Adipocyte (in vitro differentiated cells): Measurements from ENCODE around the gene ATR.
"Not testable (repeated sequence)": the region's sequence is repeated elsewhere in the genome, so short reads cannot be mapped to it uniquely, and the experiment has no call there.

Experiments
- DNase-seq: peaks from one replicate; pipeline ENCODE4 v3.0.0-alpha.2; 2015; ENCODE audit warnings: low read depth
- H3K27me3 ChIP-seq: replicated peaks from 2 replicates; pipeline ENCODE4 v1.7.0; 2013; ENCODE audit warnings: mild to moderate bottlenecking, low read length, moderate library complexity; ENCODE audit not compliant: control insufficient read depth, insufficient read depth
- H3K36me3 ChIP-seq: 2 replicates; pipeline ENCODE4 v1.7.0; 2013; ENCODE audit warnings: low read length, mild to moderate bottlenecking, moderate library complexity; ENCODE audit not compliant: control insufficient read depth, insufficient read depth, severe bottlenecking
- H3K4me1 ChIP-seq: 2 replicates; pipeline ENCODE4 v1.7.0; 2013; ENCODE audit warnings: mild to moderate bottlenecking, low read length, moderate library complexity; ENCODE audit not compliant: control insufficient read depth, insufficient read depth
- H3K4me3 ChIP-seq: 2 replicates; pipeline ENCODE4 v1.7.0; 2013; ENCODE audit warnings: mild to moderate bottlenecking, low read length, moderate library complexity
- H3K9ac ChIP-seq: 2 replicates; pipeline ENCODE4 v1.7.0; 2013; ENCODE audit warnings: mild to moderate bottlenecking, low read length, moderate library complexity
- H3K9me3 ChIP-seq: 2 replicates; pipeline ENCODE4 v1.7.0; 2013; ENCODE audit warnings: mild to moderate bottlenecking, low read length, moderate library complexity; ENCODE audit not compliant: control insufficient read depth

ATR gene

GRCh38 chr3:142563496-142563997 lies 15.0 kb downstream of the ATR start:
- no peak for DNase-seq
- H3K9me3 ChIP-seq = no peaks in the 10 kb centered on the region
- no peak overlapping the region for H3K9ac ChIP-seq
- no peaks in the 10 kb centered on the region for H3K27me3 ChIP-seq
- no peak overlapping the region for H3K4me3 ChIP-seq
- H3K4me1 ChIP-seq = no peaks in the 10 kb centered on the region
- peaks cover 70% of the 10 kb centered on the region for H3K36me3 ChIP-seq

- Histone ChIP-seq H3K4me3 (no peak overlapping the region), H3K9me3 (no peaks in the 10 kb centered on the region), H3K4me1 (peaks cover 19% of the 10 kb centered on the region), H3K27me3 (no peaks in the 10 kb centered on the region), H3K36me3 (peaks cover 62% of the 10 kb centered on the region), H3K9ac (no peak overlapping the region)
- no peak for DNase-seq
These were observed 18.4 kb downstream of the ATR start for GRCh38 chr3:142560118-142560517.

- DNase-seq = no peak
- Histone ChIP-seq H3K4me1 (peaks cover 26% of the 10 kb centered on the region), H3K27me3 (no peaks in the 10 kb centered on the region), H3K9ac (no peak overlapping the region), H3K4me3 (no peak overlapping the region), H3K36me3 (peaks cover 64% of the 10 kb centered on the region), H3K9me3 (no peaks in the 10 kb centered on the region)
These were observed 24.8 kb downstream of the ATR start for GRCh38 chr3:142553741-142554140.

- not testable (repeated sequence) for H3K4me3 ChIP-seq
These were observed 26.0 kb downstream of the ATR start for GRCh38 chr3:142552579-142552978.

GRCh38 chr3:142549986-142550385 lies 28.5 kb downstream of the ATR start:
- peaks cover 88% of the 10 kb centered on the region for H3K36me3 ChIP-seq
- H3K4me3 ChIP-seq = no peak overlapping the region
- peaks cover 6% of the 10 kb centered on the region for H3K4me1 ChIP-seq
- H3K9ac ChIP-seq = no peak overlapping the region
- no peaks in the 10 kb centered on the region for H3K9me3 ChIP-seq
- H3K27me3 ChIP-seq = no peaks in the 10 kb centered on the region
- DNase-seq = no peak

More at GRCh38 chr3:142552579-142552978, 26.0 kb downstream of the ATR start:
- H3K36me3 ChIP-seq = peaks cover 72% of the 10 kb centered on the region
- H3K27me3 ChIP-seq, DNase-seq, H3K9ac ChIP-seq, H3K9me3 ChIP-seq: not testable (repeated sequence)
- H3K4me1 ChIP-seq = peaks cover 26% of the 10 kb centered on the region

GRCh38 chr3:142543307-142543706 lies 35.2 kb downstream of the ATR start:
- DNase-seq = no peak
- no peaks in the 10 kb centered on the region for H3K4me1 ChIP-seq
- no peak overlapping the region for H3K9ac ChIP-seq
- no peaks in the 10 kb centered on the region for H3K27me3 ChIP-seq
- H3K4me3 ChIP-seq = no peak overlapping the region
- no peaks in the 10 kb centered on the region for H3K9me3 ChIP-seq
- peaks cover 73% of the 10 kb centered on the region for H3K36me3 ChIP-seq

GRCh38 chr3:142542054-142542453 lies 36.5 kb downstream of the ATR start:
- no peaks in the 10 kb centered on the region for H3K4me1 ChIP-seq
- H3K4me3 ChIP-seq = no peak overlapping the region
- H3K27me3 ChIP-seq = no peaks in the 10 kb centered on the region
- H3K9me3 ChIP-seq = no peaks in the 10 kb centered on the region
- peaks cover 71% of the 10 kb centered on the region for H3K36me3 ChIP-seq
- H3K9ac ChIP-seq = no peak overlapping the region
- DNase-seq = no peak

GRCh38 chr3:142536519-142536918 lies 42.0 kb downstream of the ATR start:
- Histone ChIP-seq H3K27me3 (no peaks in the 10 kb centered on the region), H3K4me1 (no peaks in the 10 kb centered on the region), H3K4me3 (no peak overlapping the region), H3K9ac (no peak overlapping the region), H3K9me3 (no peaks in the 10 kb centered on the region), H3K36me3 (peaks cover 77% of the 10 kb centered on the region)
- DNase-seq = no peak

- peaks cover 75% of the 10 kb centered on the region for H3K36me3 ChIP-seq
- no peak overlapping the region for H3K9ac ChIP-seq
- no peaks in the 10 kb centered on the region for H3K27me3 ChIP-seq
- H3K9me3 ChIP-seq = no peaks in the 10 kb centered on the region
- DNase-seq = no peak
- no peak overlapping the region for H3K4me3 ChIP-seq
- H3K4me1 ChIP-seq = no peaks in the 10 kb centered on the region
These were observed 44.0 kb downstream of the ATR start for GRCh38 chr3:142534543-142534942.

- no peak for DNase-seq
These were observed 48.2 kb downstream of the ATR start for GRCh38 chr3:142530296-142530695.

GRCh38 chr3:142523921-142524566 lies 54.5 kb downstream of the ATR start:
- Histone ChIP-seq H3K36me3 (peaks cover 63% of the 10 kb centered on the region), H3K9ac (no peak overlapping the region), H3K9me3 (peaks cover 7% of the 10 kb centered on the region), H3K4me3 (no peak overlapping the region), H3K27me3 (no peaks in the 10 kb centered on the region), H3K4me1 (no peaks in the 10 kb centered on the region)
- no peak for DNase-seq

More at GRCh38 chr3:142530296-142530695, 48.2 kb downstream of the ATR start:
- Histone ChIP-seq H3K27me3 (no peaks in the 10 kb centered on the region), H3K4me3 (no peak overlapping the region), H3K4me1 (no peaks in the 10 kb centered on the region), H3K9ac (no peak overlapping the region), H3K9me3 (no peaks in the 10 kb centered on the region), H3K36me3 (peaks cover 50% of the 10 kb centered on the region)

- H3K4me3 ChIP-seq = no peak overlapping the region
- no peak overlapping the region for H3K9ac ChIP-seq
- H3K9me3 ChIP-seq = no peaks in the 10 kb centered on the region
- DNase-seq = no peak
- no peaks in the 10 kb centered on the region for H3K4me1 ChIP-seq
- no peaks in the 10 kb centered on the region for H3K27me3 ChIP-seq
- H3K36me3 ChIP-seq = peaks cover 72% of the 10 kb centered on the region
These were observed 69.5 kb downstream of the ATR start for GRCh38 chr3:142509079-142509478.
